Measurements from ENCODE around the gene CILP2.

CILP2 gene

GRCh38 chr19:19554074-19555023 is 16.3 kb downstream of the CILP2 start:
- Histone ChIP-seq H2AFZ (ENCODE audit: low read depth, low read length) (no peak overlapping the region), H3K27me3 (ENCODE audit: insufficient read depth, low read length, poor library complexity) (no peaks in the 10 kb centered on the region), H3K4me3 (ENCODE audit: low read depth in 1 of 2, low read length in 2 of 2) (no peak overlapping the region), H3K9ac (ENCODE audit: low read depth, low read length) (no peak overlapping the region), H3K4me1 (ENCODE audit: insufficient read depth, low read length) (no peaks in the 10 kb centered on the region), H3K9me3 (ENCODE audit: insufficient read depth, low read length, severe bottlenecking) (no peaks in the 10 kb centered on the region), H3K79me2 (ENCODE audit: insufficient read depth, low read length) (no peaks in the 10 kb centered on the region), H3K36me3 (ENCODE audit: insufficient read depth, low read length) (no peaks in the 10 kb centered on the region), H3K4me2 (ENCODE audit: insufficient read depth, low read length) (no peak overlapping the region), H4K20me1 (ENCODE audit: insufficient read depth, low read length) (no peaks in the 10 kb centered on the region), H3K27ac (ENCODE audit: low read length) (no peak overlapping the region)
- ATAC-seq (ENCODE audit: insufficient read depth, low read depth) (peak; percentile 62), DNase-seq (peak; percentile 41)
- TF ChIP-seq CTCF (IDR thresholded peaks at IDR 0.05; ENCODE audit: borderline replicate concordance, extremely low read depth, low read length, poor library complexity, severe bottlenecking) (peak; percentile 77), EZH2 (IDR thresholded peaks at IDR 0.05; ENCODE audit: borderline replicate concordance, low read depth, low read length, severe bottlenecking) (no peak)

- TF ChIP-seq CTCF (IDR thresholded peaks at IDR 0.05; ENCODE audit: borderline replicate concordance, extremely low read depth, low read length, poor library complexity, severe bottlenecking) (no peak), EZH2 (IDR thresholded peaks at IDR 0.05; ENCODE audit: borderline replicate concordance, low read depth, low read length, severe bottlenecking) (no peak)
- Histone ChIP-seq H3K27ac (ENCODE audit: low read length) (no peak overlapping the region), H3K79me2 (ENCODE audit: insufficient read depth, low read length) (no peaks in the 10 kb centered on the region), H3K4me3 (ENCODE audit: low read depth in 1 of 2, low read length in 2 of 2) (no peak overlapping the region), H3K9me3 (ENCODE audit: insufficient read depth, low read length, severe bottlenecking) (no peaks in the 10 kb centered on the region), H4K20me1 (ENCODE audit: insufficient read depth, low read length) (no peaks in the 10 kb centered on the region), H2AFZ (ENCODE audit: low read depth, low read length) (no peak overlapping the region), H3K27me3 (ENCODE audit: insufficient read depth, low read length, poor library complexity) (no peaks in the 10 kb centered on the region), H3K36me3 (ENCODE audit: insufficient read depth, low read length) (peaks cover 2% of the 10 kb centered on the region; the same call in 1 of the 2 replicates), H3K9ac (ENCODE audit: low read depth, low read length) (no peak overlapping the region), H3K4me2 (ENCODE audit: insufficient read depth, low read length) (no peak overlapping the region), H3K4me1 (ENCODE audit: insufficient read depth, low read length) (no peaks in the 10 kb centered on the region)
- DNase-seq (no peak), ATAC-seq (ENCODE audit: insufficient read depth, low read depth) (no peak)
Measured at GRCh38 chr19:19558055-19558454, 20.0 kb downstream of the CILP2 start.

GRCh38 chr19:19558636-19559035 is 20.6 kb downstream of the CILP2 start:
- no peak for ATAC-seq (ENCODE audit: insufficient read depth, low read depth)
- Histone ChIP-seq H3K27ac (ENCODE audit: low read length) (no peak overlapping the region), H3K9ac (ENCODE audit: low read depth, low read length) (no peak overlapping the region), H3K79me2 (ENCODE audit: insufficient read depth, low read length) (no peaks in the 10 kb centered on the region), H2AFZ (ENCODE audit: low read depth, low read length) (no peak overlapping the region), H3K9me3 (ENCODE audit: insufficient read depth, low read length, severe bottlenecking) (no peaks in the 10 kb centered on the region), H3K4me2 (ENCODE audit: insufficient read depth, low read length) (no peak overlapping the region), H3K4me3 (ENCODE audit: low read depth in 1 of 2, low read length in 2 of 2) (no peak overlapping the region), H3K27me3 (ENCODE audit: insufficient read depth, low read length, poor library complexity) (no peaks in the 10 kb centered on the region), H3K36me3 (ENCODE audit: insufficient read depth, low read length) (peaks cover 5% of the 10 kb centered on the region; the same call in 1 of the 2 replicates), H4K20me1 (ENCODE audit: insufficient read depth, low read length) (no peaks in the 10 kb centered on the region), H3K4me1 (ENCODE audit: insufficient read depth, low read length) (no peaks in the 10 kb centered on the region)
- no peak for DNase-seq
- TF ChIP-seq EZH2 (IDR thresholded peaks at IDR 0.05; ENCODE audit: borderline replicate concordance, low read depth, low read length, severe bottlenecking) (no peak), CTCF (IDR thresholded peaks at IDR 0.05; ENCODE audit: borderline replicate concordance, extremely low read depth, low read length, poor library complexity, severe bottlenecking) (no peak)

All from DND-41 (cell line).